ENCODE measurements around the gene PAQR4.

PAQR4 gene

DNA sequence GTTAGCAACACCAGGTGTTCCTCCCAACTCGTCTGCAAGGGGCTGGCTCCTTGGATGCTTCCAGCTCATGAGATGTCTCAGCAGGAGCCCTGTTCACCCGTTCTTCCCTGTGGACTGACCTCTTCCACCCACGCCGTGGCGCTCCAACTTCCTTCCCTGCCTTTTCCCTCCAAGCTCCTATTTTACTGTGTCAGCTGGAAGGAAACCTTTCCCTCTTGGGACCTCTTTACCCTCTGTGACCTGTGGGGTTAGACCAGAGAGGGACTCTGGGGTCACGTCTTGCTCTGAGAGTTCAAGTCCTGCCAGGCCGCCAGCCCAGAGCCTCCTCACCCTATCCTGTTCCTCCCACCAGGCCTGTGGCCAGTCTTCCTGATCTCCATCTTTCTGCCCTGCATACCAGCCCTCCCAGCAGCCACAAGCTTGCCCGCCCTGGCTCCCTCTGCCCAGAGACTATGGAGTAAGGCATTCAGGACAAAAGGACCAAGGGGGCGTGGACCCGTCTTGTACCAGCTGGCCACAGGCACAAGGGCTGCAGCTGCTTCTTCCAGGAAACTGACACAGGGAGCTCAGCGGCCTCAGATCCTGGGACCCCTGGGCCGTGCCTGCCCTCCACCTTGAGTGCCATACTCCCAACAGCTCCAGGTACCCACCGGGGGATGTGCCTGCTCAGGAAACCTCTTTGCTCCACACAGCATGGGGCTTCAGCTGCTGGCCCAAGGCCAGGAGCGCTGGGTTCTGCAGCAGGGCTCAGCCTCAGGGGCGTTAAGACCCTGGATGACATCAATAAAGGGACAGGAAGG, 3.0 kb downstream of the PAQR4 start:
- Histone ChIP-seq H3K9me3 (ENCODE audit: insufficient read depth, low read length) (no peaks in the 10 kb centered on the region), H3K36me3 (replicated peaks; ENCODE audit: low read depth, low read length) (peaks cover 42% of the 10 kb centered on the region), H3K27me3 (ENCODE audit: low read depth, low read length) (no peaks in the 10 kb centered on the region), H3K27ac (ENCODE audit: low read length) (no peak overlapping the region), H3K4me3 (ENCODE audit: low read length) (no peak overlapping the region), H4K20me1 (ENCODE audit: insufficient read depth, low read length) (peaks cover 29% of the 10 kb centered on the region), H3K79me2 (ENCODE audit: low read length) (peaks cover 28% of the 10 kb centered on the region), H3K4me2 (ENCODE audit: low read length) (no peak overlapping the region), H3K9ac (ENCODE audit: low read length) (no peak overlapping the region), H2AFZ (ENCODE audit: low read depth, low read length) (no peak overlapping the region), H3K4me1 (ENCODE audit: low read length) (peaks cover 20% of the 10 kb centered on the region)
- TF ChIP-seq, protein P1, sequence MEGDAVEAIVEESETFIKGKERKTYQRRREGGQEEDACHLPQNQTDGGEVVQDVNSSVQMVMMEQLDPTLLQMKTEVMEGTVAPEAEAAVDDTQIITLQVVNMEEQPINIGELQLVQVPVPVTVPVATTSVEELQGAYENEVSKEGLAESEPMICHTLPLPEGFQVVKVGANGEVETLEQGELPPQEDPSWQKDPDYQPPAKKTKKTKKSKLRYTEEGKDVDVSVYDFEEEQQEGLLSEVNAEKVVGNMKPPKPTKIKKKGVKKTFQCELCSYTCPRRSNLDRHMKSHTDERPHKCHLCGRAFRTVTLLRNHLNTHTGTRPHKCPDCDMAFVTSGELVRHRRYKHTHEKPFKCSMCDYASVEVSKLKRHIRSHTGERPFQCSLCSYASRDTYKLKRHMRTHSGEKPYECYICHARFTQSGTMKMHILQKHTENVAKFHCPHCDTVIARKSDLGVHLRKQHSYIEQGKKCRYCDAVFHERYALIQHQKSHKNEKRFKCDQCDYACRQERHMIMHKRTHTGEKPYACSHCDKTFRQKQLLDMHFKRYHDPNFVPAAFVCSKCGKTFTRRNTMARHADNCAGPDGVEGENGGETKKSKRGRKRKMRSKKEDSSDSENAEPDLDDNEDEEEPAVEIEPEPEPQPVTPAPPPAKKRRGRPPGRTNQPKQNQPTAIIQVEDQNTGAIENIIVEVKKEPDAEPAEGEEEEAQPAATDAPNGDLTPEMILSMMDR (IDR thresholded peaks at IDR 0.05; ENCODE audit: low read depth, low read length): no peak
- TF ChIP-seq EZH2phosphoT487 (IDR thresholded peaks at IDR 0.05; ENCODE audit: low read depth): no peak

DNA sequence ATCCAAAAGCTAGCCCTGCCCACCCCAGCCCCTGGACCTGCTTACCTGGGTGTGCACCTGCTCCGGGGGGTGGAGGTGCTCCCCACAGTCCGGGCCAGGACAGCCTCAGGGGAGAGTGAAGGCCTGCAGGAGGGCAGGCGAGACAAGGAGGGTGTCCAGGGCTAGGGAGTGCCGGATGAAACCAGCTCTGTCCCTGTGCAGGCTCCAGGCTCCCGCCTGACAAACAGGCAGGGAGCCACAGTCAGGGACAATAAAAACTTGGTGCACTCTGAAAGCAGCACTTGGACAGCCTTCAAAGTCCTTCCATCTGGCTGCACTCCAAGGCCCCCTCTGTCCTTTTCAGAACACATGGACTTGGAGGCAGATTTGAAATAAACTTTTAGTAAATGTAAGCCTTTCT, 3.9 kb downstream of the PAQR4 start:
- H4K20me1 ChIP-seq (ENCODE audit: insufficient read depth, low read length): peaks cover 29% of the 10 kb centered on the region
- H3K27ac ChIP-seq (ENCODE audit: low read length): no peak overlapping the region
- H3K4me1 ChIP-seq (ENCODE audit: low read length): peaks cover 16% of the 10 kb centered on the region
- no peaks in the 10 kb centered on the region for H3K27me3 ChIP-seq (ENCODE audit: low read depth, low read length)
- peaks cover 45% of the 10 kb centered on the region for H3K36me3 ChIP-seq (replicated peaks; ENCODE audit: low read depth, low read length)
- no peaks in the 10 kb centered on the region for H3K9me3 ChIP-seq (ENCODE audit: insufficient read depth, low read length)
- H3K4me3 ChIP-seq (ENCODE audit: low read length): no peak overlapping the region
- TF ChIP-seq, protein P1 (IDR thresholded peaks at IDR 0.05; ENCODE audit: low read depth, low read length): no peak
- TF ChIP-seq EZH2phosphoT487 (IDR thresholded peaks at IDR 0.05; ENCODE audit: low read depth): no peak
- peaks cover 37% of the 10 kb centered on the region for H3K79me2 ChIP-seq (ENCODE audit: low read length)
- H2AFZ ChIP-seq (ENCODE audit: low read depth, low read length): no peak overlapping the region
- no peak overlapping the region for H3K9ac ChIP-seq (ENCODE audit: low read length)
- no peak overlapping the region for H3K4me2 ChIP-seq (ENCODE audit: low read length)

DNA sequence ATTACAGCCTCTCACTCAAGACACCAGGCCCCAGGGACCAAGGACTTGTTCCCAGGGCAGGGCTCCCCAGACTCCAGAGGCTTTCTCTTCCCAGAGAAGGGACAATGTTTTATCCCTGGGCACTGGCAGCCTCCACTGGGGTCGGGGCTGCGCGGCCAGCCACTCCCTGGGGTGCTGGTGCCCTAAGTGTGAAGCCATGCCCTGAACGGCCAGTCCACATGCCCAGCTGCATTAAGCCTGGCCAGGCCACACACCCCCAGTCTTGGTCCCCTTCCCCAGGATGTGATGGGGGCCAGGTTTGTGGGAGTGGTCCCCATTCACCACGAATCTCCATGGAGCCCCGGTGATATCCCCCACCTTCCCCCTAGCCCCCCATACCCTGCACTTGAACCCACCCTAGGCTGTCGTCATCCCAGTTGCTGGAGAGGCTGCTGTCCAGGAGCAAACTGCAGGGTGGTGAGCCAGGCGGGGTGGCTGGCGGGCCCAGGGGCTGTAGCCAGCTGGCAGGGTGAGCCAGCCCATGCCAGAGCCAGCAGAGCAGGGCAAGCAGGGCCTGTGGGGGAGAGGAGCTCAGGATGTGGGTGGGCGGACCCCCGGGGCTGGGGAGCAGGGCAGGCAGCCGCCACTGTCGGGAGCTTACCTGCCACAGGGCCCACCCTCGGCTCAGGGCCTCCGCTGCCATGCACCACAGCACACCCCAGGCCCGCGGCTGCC, 4.6 kb downstream of the PAQR4 start:
- Histone ChIP-seq H3K36me3 (replicated peaks; ENCODE audit: low read depth, low read length) (peaks cover 47% of the 10 kb centered on the region), H3K4me2 (ENCODE audit: low read length) (no peak overlapping the region), H3K9ac (ENCODE audit: low read length) (no peak overlapping the region), H3K9me3 (ENCODE audit: insufficient read depth, low read length) (no peaks in the 10 kb centered on the region), H2AFZ (ENCODE audit: low read depth, low read length) (no peak overlapping the region), H3K4me1 (ENCODE audit: low read length) (peaks cover 10% of the 10 kb centered on the region; the same call in 1 of the 2 replicates), H3K27me3 (ENCODE audit: low read depth, low read length) (no peaks in the 10 kb centered on the region), H3K27ac (ENCODE audit: low read length) (no peak overlapping the region), H3K79me2 (ENCODE audit: low read length) (peaks cover 41% of the 10 kb centered on the region), H4K20me1 (ENCODE audit: insufficient read depth, low read length) (peaks cover 29% of the 10 kb centered on the region), H3K4me3 (ENCODE audit: low read length) (no peak overlapping the region)
- TF ChIP-seq, protein P1 (IDR thresholded peaks at IDR 0.05; ENCODE audit: low read depth, low read length): no peak
- no peak for TF ChIP-seq EZH2phosphoT487 (IDR thresholded peaks at IDR 0.05; ENCODE audit: low read depth)

DNA sequence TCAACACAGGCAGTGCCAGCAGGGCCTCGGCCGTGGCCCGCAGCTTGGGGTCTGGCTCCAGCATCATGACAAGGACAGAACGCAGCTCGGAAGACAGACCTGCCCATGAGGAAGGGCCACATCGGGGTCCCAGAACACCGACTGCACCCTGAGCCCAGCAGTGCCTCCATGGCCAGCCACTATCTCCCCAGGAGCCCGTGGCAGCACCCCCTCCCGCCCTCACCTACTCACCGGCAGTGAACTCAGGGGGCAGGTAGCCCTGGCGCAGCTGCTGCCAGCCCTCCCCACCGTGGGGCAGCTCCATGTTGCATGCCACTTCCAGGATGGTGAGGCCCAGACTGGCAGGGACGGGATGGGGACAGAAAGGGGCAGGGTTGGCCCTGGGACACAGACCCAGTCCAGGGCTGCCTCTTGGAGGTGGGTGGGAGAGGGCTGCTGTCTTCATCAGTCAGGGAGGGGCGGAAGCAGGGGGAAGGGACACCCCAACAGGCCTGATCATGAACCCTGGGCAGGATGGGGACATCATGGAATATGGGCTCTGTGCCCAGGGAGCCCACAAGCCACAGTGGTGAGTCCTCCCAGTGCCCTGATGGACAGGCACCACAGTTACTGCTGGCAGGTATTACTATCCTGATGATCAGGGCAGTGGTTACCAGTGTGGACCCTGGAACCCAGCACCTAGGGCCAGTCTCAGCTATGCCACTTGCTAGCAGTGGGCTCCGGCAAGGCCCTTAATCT, 5.3 kb downstream of the PAQR4 start:
- no peak overlapping the region for H3K9ac ChIP-seq (ENCODE audit: low read length)
- no peak overlapping the region for H3K4me3 ChIP-seq (ENCODE audit: low read length)
- H3K27ac ChIP-seq (ENCODE audit: low read length): no peak overlapping the region
- H2AFZ ChIP-seq (ENCODE audit: low read depth, low read length): no peak overlapping the region
- peaks cover 47% of the 10 kb centered on the region for H3K36me3 ChIP-seq (replicated peaks; ENCODE audit: low read depth, low read length)
- peaks cover 29% of the 10 kb centered on the region for H4K20me1 ChIP-seq (ENCODE audit: insufficient read depth, low read length)
- TF ChIP-seq, protein P1 (IDR thresholded peaks at IDR 0.05; ENCODE audit: low read depth, low read length): no peak
- no peak for TF ChIP-seq EZH2phosphoT487 (IDR thresholded peaks at IDR 0.05; ENCODE audit: low read depth)
- H3K4me2 ChIP-seq (ENCODE audit: low read length): no peak overlapping the region
- H3K4me1 ChIP-seq (ENCODE audit: low read length): peaks cover 10% of the 10 kb centered on the region; the same call in 1 of the 2 replicates
- H3K79me2 ChIP-seq (ENCODE audit: low read length): peaks cover 47% of the 10 kb centered on the region
- H3K27me3 ChIP-seq (ENCODE audit: low read depth, low read length): no peaks in the 10 kb centered on the region
- H3K9me3 ChIP-seq (ENCODE audit: insufficient read depth, low read length): no peaks in the 10 kb centered on the region

All from OCI-LY3 (cell line).